Tibial artery (tissue), 4 donors: ENCODE measurements around the gene CXCR4.

ENCODE experiments used
- DNase-seq, 2 donors: peaks; one replicate each; pipeline ENCODE4 v3.0.0-alpha.2; 2019
- H3K27ac ChIP-seq, 2 donors: fragments of 200-600 bp; sonication (generic) in 1 of 2; 1 replicate in 1 of 2; 2 replicates in 1 of 2; pipeline ENCODE4 v1.5.1; 2018 to 2019; ENCODE audit warnings: mild to moderate bottlenecking in 1 of 2
- H3K27me3 ChIP-seq, 2 donors: fragments of 200-600 bp; sonication (generic) in 1 of 2; one replicate each; pipeline versions ENCODE4 v1.5.1 to v1.6.0; 2016 to 2019
- H3K36me3 ChIP-seq, 3 donors: fragments of 200-600 bp; sonication (generic) in 2 of 3; one replicate each; pipeline ENCODE4 v1.5.1; 2016 to 2019; ENCODE audit warnings: mild to moderate bottlenecking in 2 of 3
- H3K4me1 ChIP-seq, 4 donors: fragments of 200-600 bp; sonication (generic) in 2 of 4; 1 replicate in 3 of 4; 2 replicates in 1 of 4; pipeline ENCODE4 v1.5.1; 2016 to 2019
- H3K4me3 ChIP-seq, 2 donors: fragments of 200-600 bp; sonication (generic) in 1 of 2; 1 replicate in 1 of 2; 2 replicates in 1 of 2; pipeline ENCODE4 v1.5.1; 2018 to 2019; ENCODE audit warnings: mild to moderate bottlenecking in 2 of 2
- H3K9me3 ChIP-seq, 3 donors: fragments of 200-600 bp; sonication (generic) in 1 of 3; one replicate each; pipeline ENCODE4 v1.5.1; 2016 to 2019
- CTCF ChIP-seq, 2 experiments: fragments of 200-600 bp in 1 of 2; fragments of 450-650 bp in 1 of 2; IDR thresholded peaks; one replicate each; pipeline ENCODE4 v1.5.1; 2017 to 2019; ENCODE audit warnings: antibody characterized with exemption in 2 of 2, mild to moderate bottlenecking in 1 of 2, moderate library complexity in 1 of 2
- intact Hi-C: fragments of 100-400 bp; cut with DNase I; formaldehyde crosslinking; loops from one replicate; pipeline ENCODE4 v1.15.0; 2023; ENCODE audit warnings: low total_unique reads

CXCR4 gene

GRCh38 chr2:136131484-136131960, 13.6 kb upstream of the CXCR4 start:
- Histone ChIP-seq H3K4me3 (no peak overlapping the region), H3K27ac (no peak overlapping the region), H3K36me3 (no peaks in the 10 kb centered on the region), H3K27me3 (peaks cover 0 to 3% of the 10 kb centered on the region in 2 donors), H3K9me3 (no peaks in the 10 kb centered on the region), H3K4me1 (no peaks in the 10 kb centered on the region)
- no peak for TF ChIP-seq CTCF (IDR thresholded peaks at IDR 0.05)
- no peak for DNase-seq
- intact Hi-C loops, result no loop called here

GRCh38 chr2:136130511-136130910, 12.6 kb upstream of the CXCR4 start:
- Histone ChIP-seq H3K27me3 (peaks cover 0 to 9% of the 10 kb centered on the region in 2 donors), H3K9me3 (no peaks in the 10 kb centered on the region)
- TF ChIP-seq CTCF (IDR thresholded peaks at IDR 0.05), result no peak

DNA sequence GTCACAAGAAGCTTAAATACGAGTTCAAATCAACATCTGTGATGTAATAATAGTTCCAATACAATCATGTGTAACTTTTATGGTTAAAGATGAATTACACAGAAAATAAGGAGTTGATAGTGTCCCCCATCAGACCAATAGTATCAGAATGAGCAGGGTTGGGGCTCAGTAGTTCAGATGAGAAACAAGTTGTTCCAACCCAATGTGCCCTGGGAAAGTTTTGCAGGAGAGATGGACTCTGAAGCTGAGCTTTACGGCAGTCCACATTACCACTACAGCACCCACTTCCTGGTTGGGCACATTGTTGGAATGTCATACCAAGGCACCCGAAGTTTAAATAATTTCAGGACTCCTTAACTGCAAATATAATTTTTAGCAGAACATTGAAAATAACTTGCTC, 12.1 kb upstream of the CXCR4 start:
- DNase-seq, result no peak
- Histone ChIP-seq H3K9me3 (no peaks in the 10 kb centered on the region), H3K4me3 (no peak overlapping the region), H3K36me3 (no peaks in the 10 kb centered on the region), H3K4me1 (peaks cover 0 to 5% (median 0%) of the 10 kb centered on the region in 4 donors), H3K27ac (no peak overlapping the region), H3K27me3 (peaks cover 0 to 9% of the 10 kb centered on the region in 2 donors)
- intact Hi-C loops, result no loop called here
- TF ChIP-seq CTCF (IDR thresholded peaks at IDR 0.05), result no peak

More at GRCh38 chr2:136130511-136130910, 12.6 kb upstream of the CXCR4 start:
- Histone ChIP-seq H3K4me1 (peaks cover 0 to 5% (median 0%) of the 10 kb centered on the region in 4 donors), H3K27ac (no peak overlapping the region), H3K4me3 (no peak overlapping the region), H3K36me3 (no peaks in the 10 kb centered on the region)
- no peak for DNase-seq
- intact Hi-C loops, result no loop called here

GRCh38 chr2:136129601-136130000, 11.7 kb upstream of the CXCR4 start:
- no peaks in the 10 kb centered on the region for H3K36me3 ChIP-seq
- intact Hi-C loops, result no loop called here
- H3K4me1 ChIP-seq, result peaks cover 0 to 5% (median 0%) of the 10 kb centered on the region in 4 donors

GRCh38 chr2:136128905-136129304, 11.0 kb upstream of the CXCR4 start:
- Histone ChIP-seq H3K27me3 (peaks cover 0 to 9% of the 10 kb centered on the region in 2 donors), H3K4me3 (no peak overlapping the region), H3K9me3 (no peaks in the 10 kb centered on the region), H3K27ac (no peak overlapping the region), H3K4me1 (peaks cover 0 to 5% (median 0%) of the 10 kb centered on the region in 4 donors), H3K36me3 (no peaks in the 10 kb centered on the region)
- intact Hi-C loops, result no loop called here
- no peak for TF ChIP-seq CTCF (IDR thresholded peaks at IDR 0.05)
- DNase-seq, result no peak

More at GRCh38 chr2:136129601-136130000, 11.7 kb upstream of the CXCR4 start:
- no peaks in the 10 kb centered on the region for H3K9me3 ChIP-seq
- no peak overlapping the region for H3K4me3 ChIP-seq
- H3K27ac ChIP-seq, result no peak overlapping the region
- no peak for TF ChIP-seq CTCF (IDR thresholded peaks at IDR 0.05)
- no peak for DNase-seq
- H3K27me3 ChIP-seq, result peaks cover 0 to 9% of the 10 kb centered on the region in 2 donors

GRCh38 chr2:136128366-136128765, 10.4 kb upstream of the CXCR4 start:
- no peaks in the 10 kb centered on the region for H3K9me3 ChIP-seq
- intact Hi-C loops, result no loop called here
- H3K4me3 ChIP-seq, result no peak overlapping the region
- H3K27ac ChIP-seq, result no peak overlapping the region
- TF ChIP-seq CTCF (IDR thresholded peaks at IDR 0.05), result no peak
- DNase-seq, result no peak
- H3K27me3 ChIP-seq, result peaks cover 0 to 9% of the 10 kb centered on the region in 2 donors
- H3K36me3 ChIP-seq, result no peaks in the 10 kb centered on the region
- peaks cover 0 to 5% (median 0%) of the 10 kb centered on the region in 4 donors for H3K4me1 ChIP-seq
